ENCODE results near the gene MYO1B.

The MYO1B gene

GRCh38 chr2:191301971-191302370, 56.8 kb downstream of the MYO1B start:
- DNase-seq, result no peak

- no peak for DNase-seq
These were observed 57.4 kb downstream of the MYO1B start for GRCh38 chr2:191302459-191303139.

DNA sequence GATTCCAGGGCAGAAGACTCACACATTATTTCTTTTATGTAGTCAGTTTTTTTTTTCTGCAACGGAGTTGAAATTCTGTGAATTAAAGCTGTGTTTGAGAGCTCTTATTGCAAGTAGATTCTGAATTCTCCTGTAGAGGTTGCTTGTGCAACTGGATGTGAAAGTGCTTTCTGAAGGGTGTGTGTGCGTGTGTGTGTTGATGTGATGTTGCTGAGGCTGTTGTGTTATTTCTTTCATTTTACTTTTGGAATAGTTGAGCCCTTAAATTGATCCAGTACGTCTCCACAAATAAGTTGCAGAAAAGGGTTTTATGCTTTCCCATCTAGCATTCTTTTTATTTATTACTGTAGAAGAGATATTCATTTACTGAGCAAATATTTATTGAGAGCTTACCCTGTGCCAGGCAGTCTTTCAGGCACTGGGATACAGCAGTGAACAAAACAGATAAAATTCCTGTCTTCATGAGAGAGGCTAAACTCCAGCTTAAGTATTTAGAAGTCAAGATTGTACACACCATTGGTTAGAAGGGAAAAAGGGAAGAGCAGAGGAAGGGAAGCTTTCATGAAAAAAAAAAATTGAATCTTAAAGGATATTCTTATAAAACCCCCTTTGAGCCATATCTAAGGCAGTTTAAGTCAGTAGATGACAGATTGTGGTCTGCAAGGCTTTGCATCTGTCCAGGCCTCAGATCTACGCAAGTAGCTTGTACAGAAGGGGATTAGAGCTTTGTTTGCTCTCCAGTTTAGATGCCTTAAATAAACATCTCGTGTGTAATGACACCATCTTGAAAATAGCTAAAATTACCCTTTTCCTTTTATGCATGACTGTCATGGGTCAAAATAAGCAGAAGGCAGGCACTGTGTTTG, 58.2 kb downstream of the MYO1B start:
- DNase-seq, result no peak

DNA sequence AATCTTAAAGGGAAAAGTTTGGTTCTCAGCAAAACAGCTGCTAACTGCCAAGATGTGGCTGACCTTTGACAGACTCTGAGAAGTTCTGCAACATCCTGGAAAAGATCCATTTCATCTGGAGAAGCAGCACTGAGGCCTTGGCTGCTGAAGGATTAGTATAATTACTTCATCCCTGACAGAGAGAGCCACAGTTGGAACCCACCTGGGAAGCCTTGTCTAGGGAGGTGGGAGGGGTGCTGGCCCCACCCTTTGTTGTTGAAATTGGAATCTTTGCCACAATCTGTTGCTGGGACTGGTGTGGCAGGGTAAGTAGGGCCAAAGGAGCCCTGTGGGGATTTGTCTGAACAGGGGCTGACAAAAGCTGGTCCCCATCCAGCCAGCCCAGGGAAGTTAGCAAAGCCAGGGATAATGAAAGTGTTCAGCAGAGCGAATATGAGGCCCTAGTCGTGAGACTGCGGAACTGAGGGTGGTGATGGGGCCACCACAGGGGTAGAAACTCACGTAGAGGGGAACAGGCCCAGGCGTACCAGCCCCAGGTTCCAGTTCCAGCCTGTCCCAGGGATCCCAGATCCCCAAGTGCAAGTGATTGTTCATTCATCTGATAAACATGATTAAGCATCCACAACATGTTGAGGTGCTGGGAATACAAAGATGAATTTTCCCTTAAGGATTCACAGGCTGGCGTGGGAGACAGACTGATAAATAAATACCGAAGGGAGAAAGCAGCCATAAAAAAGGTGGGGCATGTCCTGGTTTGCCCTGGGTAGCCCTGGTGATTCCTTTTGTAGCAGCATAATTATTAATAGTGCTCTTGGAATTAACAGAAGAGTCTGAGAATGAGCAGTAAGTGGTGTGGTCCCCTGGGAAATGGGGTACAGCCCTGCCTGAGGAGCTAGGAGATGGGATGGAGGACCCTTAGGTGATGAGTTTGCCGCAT, 60.0 kb downstream of the MYO1B start:
- DNase-seq, result no peak

GRCh38 chr2:191308026-191308425, 62.8 kb downstream of the MYO1B start:
- no peak for DNase-seq

DNA sequence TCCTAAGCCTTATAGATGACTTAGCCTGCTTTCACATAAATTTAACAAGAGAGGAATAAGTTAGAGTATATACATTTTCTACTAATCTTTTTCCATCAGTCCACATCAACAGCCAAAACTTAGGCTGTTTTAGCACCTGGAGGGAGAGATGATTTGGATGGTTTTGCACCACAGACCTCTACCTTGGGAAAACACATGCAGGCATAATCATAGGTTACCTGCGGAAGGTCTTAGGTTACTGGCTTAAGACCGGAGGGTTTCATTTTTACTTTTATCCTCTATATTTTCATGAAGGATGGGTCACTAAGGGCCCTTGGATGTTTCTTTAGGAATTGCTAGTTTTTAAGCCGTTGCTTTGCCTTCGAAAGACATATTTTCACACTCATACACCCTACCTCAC, 66.0 kb downstream of the MYO1B start:
- DNase-seq, result no peak

DNA sequence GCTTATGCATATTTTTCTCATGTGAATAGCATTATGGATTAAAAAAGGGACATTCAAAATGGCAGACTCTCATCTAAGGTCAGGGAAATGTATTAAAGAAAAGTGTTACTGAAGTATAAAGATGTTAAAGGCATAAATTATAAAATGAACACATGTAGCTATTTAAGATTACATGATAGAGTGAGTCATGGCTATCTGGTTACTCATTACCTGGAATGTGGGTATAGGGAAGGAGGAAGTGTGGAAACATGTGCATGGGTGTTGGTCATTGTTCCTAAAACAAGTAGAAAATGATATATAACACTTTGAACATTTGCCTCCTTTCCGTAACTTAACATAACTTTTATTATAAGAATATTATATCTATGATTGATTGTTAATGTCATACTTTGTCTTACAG, 66.4 kb downstream of the MYO1B start:
- DNase-seq, result no peak

GRCh38 chr2:191312163-191312562, 67.0 kb downstream of the MYO1B start:
- DNase-seq, result no peak

GRCh38 chr2:191312662-191313061, 67.5 kb downstream of the MYO1B start:
- no peak for DNase-seq

GRCh38 chr2:191314697-191315364, 69.6 kb downstream of the MYO1B start:
- DNase-seq, result no peak

- no peak for DNase-seq
These were observed 70.2 kb downstream of the MYO1B start for GRCh38 chr2:191315365-191315752.

- DNase-seq, result no peak
These were observed 71.2 kb downstream of the MYO1B start for GRCh38 chr2:191316246-191316994.

GRCh38 chr2:191318037-191318728, 73.0 kb downstream of the MYO1B start:
- no peak for DNase-seq

DNA sequence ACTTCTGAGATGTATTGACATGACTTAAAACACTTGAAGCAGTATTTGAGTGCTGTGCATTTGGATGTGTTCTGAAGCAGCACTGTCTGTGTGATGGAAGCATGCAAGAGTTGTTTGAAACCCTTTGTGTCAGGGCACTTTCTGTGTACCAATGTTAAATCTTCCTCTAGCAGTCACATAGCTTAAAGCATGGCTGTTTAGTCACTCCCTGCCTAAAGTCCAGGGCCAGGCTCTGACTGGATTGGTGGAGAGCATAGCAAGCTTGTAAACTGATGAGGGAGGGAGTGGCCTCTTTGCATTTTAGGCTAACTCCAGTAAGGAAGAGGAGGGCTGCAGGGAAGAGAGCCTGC, 73.5 kb downstream of the MYO1B start:
- no peak for DNase-seq

GRCh38 chr2:191319186-191319585, 74.0 kb downstream of the MYO1B start:
- no peak for DNase-seq

GRCh38 chr2:191320881-191321280, 75.7 kb downstream of the MYO1B start:
- no peak for DNase-seq

DNA sequence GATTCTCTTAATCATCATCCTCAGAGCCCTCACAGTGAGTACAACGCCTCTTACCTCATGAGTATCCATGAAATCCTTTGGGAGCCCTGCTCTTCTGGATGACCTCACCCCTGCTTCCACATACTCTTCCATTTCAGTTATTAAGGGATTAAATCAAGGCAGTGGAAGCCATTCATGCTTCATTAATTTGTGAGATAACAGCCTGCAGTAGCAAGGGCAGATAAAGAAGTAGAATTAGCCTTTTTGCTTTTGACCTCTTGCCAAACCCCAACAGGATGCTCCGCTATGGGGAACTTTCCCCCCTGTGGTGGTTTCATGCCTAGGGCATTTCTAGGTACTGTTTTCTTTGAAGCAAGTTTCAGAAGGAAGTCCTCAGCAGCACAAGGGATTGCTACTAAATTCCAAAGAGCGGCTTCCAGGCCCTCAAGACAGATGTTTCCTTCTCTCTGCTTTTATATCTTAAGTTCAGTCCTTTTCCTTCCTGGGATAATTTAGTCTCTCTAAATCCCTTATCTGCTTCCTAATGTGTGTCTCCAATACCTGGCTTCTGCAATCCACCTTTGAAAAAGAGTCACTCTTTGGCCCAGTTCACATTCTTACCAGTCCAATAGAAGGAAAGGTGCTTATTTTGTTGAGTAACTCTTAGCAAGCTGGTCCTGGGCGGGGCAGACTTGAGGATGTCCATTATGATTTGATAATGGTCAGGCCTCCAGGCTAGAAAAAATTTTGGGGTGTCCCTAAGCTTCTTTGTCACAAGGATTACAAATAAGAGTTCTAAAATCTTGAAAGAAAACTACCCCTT, 76.9 kb downstream of the MYO1B start:
- DNase-seq, result no peak

DNA sequence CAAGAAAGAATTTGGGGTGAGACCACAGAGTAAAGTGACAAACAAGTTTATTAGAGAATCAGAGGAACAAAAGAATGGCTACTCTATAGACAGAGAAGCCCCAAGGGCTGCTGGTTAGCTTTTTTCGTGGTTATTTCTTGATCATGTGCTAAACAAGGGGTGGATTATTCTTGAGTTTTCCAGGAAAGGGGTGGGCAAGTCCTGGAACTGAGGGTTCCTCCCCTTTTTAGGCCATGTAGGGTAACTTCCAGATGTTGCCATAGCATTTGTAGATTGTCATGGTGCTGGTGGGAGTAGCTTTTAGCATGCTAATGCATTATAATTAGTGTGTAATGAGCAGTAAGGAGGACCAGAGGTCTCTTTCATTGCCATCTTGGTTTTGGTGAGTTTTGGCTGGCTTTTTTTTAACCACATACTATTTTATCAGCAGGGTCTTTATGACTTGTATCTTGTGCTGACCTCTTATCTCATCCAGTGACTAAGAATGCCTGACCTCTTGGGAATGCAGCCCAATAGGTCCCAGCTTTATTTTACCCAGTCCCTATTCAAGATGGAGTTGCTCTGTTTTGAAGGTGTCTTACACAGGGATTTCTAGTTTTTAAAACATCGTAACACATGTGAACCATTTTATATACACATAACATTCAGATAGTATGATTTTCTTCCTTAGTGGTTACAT, 77.8 kb downstream of the MYO1B start:
- DNase-seq, result no peak

GRCh38 chr2:191325651-191326365, 80.6 kb downstream of the MYO1B start:
- no peak for DNase-seq

Measured in COR-L47 (cell line).